Gastrocnemius medialis (tissue), 4 donors: ENCODE data around the gene CHST12.

Source experiments
- POLR2A ChIP-seq, 2 donors: fragments of 450-650 bp; IDR thresholded peaks; one replicate each; pipeline ENCODE4 v1.6.1; 2017; ENCODE audit warnings: antibody characterized with exemption in 2 of 2, mild to moderate bottlenecking in 2 of 2, moderate library complexity in 2 of 2
- TF ChIP-seq, protein P1 (sequence below), 5 experiments: fragments of 450-650 bp in 3 of 5; fragments of 200-600 bp in 2 of 5; sonication (generic) in 2 of 5; IDR thresholded peaks in 4 of 5; conservative IDR thresholded peaks in 1 of 5; 1 replicate in 4 of 5; 2 replicates in 1 of 5; pipeline ENCODE4 v1.5.1; 2016 to 2019; ENCODE audit warnings: antibody characterized with exemption in 5 of 5, mild to moderate bottlenecking in 3 of 5, moderate library complexity in 3 of 5

DNA sequence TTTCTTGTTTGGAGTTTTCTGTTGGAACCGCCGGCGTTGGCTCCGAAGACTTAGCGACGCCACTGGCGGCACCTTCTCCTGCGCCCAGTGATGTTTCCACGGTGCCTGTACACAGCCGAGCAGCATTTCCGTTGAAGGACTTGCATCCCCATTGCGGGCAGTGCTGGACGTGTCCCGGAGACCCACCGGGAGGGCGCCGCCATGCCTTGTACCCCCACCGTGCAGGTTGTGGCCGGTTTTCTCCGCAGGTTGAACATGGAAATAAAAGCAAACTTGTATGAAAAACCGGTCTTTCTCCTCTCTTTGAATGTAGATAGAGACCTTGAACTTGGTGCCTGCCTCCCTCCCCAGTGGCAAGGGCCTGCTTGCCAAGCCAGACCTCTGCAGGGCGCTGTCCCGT, 22.9 kb upstream of the CHST12 start:
- TF ChIP-seq, protein P1, sequence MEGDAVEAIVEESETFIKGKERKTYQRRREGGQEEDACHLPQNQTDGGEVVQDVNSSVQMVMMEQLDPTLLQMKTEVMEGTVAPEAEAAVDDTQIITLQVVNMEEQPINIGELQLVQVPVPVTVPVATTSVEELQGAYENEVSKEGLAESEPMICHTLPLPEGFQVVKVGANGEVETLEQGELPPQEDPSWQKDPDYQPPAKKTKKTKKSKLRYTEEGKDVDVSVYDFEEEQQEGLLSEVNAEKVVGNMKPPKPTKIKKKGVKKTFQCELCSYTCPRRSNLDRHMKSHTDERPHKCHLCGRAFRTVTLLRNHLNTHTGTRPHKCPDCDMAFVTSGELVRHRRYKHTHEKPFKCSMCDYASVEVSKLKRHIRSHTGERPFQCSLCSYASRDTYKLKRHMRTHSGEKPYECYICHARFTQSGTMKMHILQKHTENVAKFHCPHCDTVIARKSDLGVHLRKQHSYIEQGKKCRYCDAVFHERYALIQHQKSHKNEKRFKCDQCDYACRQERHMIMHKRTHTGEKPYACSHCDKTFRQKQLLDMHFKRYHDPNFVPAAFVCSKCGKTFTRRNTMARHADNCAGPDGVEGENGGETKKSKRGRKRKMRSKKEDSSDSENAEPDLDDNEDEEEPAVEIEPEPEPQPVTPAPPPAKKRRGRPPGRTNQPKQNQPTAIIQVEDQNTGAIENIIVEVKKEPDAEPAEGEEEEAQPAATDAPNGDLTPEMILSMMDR (IDR thresholded peaks at IDR 0.05 in 4 of 5, conservative IDR thresholded peaks at IDR 0.05 in 1 of 5), result no peak
- TF ChIP-seq POLR2A (IDR thresholded peaks at IDR 0.05), result no peak
